Esophagus squamous epithelium (tissue), 5 donors: ENCODE results near the gene MTM1. TPM values are rescaled to one million over a fixed set of nuclear protein-coding genes. Genes with fewer than 3 reads are reported as not detected.

Experiments used
- DNase-seq: peaks from one replicate; lab custom pipeline; 2025; lab: John Stamatoyannopoulos, UW
- H3K27ac ChIP-seq, 4 donors: fragments of 200-600 bp; sonication (generic); one replicate each; pipeline ENCODE4 v1.5.1; 2016 to 2019; ENCODE audit warnings: mild to moderate bottlenecking in 1 of 4
- H3K27me3 ChIP-seq, 4 donors: fragments of 200-600 bp; sonication (generic); 1 replicate in 3 of 4; 2 replicates in 1 of 4; pipeline versions ENCODE4 v1.5.1 to v1.6.0; 2017 to 2021; ENCODE audit warnings: antibody characterized with exemption in 1 of 4
- H3K36me3 ChIP-seq, 3 donors: fragments of 200-600 bp; sonication (generic); one replicate each; pipeline ENCODE4 v1.5.1; 2016 to 2019
- H3K4me1 ChIP-seq, 3 donors: fragments of 200-600 bp; sonication (generic); one replicate each; pipeline ENCODE4 v1.5.1; 2017 to 2019
- H3K4me3 ChIP-seq, 4 donors: fragments of 200-600 bp; sonication (generic); 1 replicate in 3 of 4; 2 replicates in 1 of 4; pipeline ENCODE4 v1.5.1; 2016 to 2019; ENCODE audit warnings: mild to moderate bottlenecking in 2 of 4, moderate library complexity in 1 of 4
- H3K9me3 ChIP-seq, 3 donors: fragments of 200-600 bp; sonication (generic); one replicate each; pipeline ENCODE4 v1.5.1; 2016 to 2019
- CTCF ChIP-seq, 6 experiments: fragments of 450-650 bp in 4 of 6; fragments of 200-600 bp in 2 of 6; sonication (generic) in 2 of 6; IDR thresholded peaks; one replicate each; pipeline ENCODE4 v1.5.1; 2016 to 2019; ENCODE audit warnings: antibody characterized with exemption in 6 of 6, mild to moderate bottlenecking in 4 of 6, moderate library complexity in 4 of 6
- POLR2A ChIP-seq, 4 donors: fragments of 450-650 bp; IDR thresholded peaks; one replicate each; pipeline ENCODE4 v1.6.1; 2017; ENCODE audit warnings: antibody characterized with exemption in 4 of 4, mild to moderate bottlenecking in 4 of 4, moderate library complexity in 3 of 4
- WGBS, 2 donors: methylation state at CpG; one replicate each; pipeline ENCODE4 v1.1.5; 2018; 5-methylcytosine and 5-hydroxymethylcytosine counted together
- intact Hi-C: fragments of 100-400 bp; cut with DNase I; formaldehyde crosslinking; loops from one replicate; pipeline ENCODE4 v1.15.0; 2022
- total RNA-seq, 4 donors: library from RNA; depleted of rRNA; stranded (reverse); fragments of >200 nt; gene quantifications; one replicate each; pipeline ENCODE4 v1.1.0, GENCODE V29; 2016
- donor health status: DM: yes; HTN: yes; CAD: no.

Gene MTM1
- total RNA-seq, 4 donors from 2014 or later, result 9.1 to 13.7 (median 11.4) TPM

DNA sequence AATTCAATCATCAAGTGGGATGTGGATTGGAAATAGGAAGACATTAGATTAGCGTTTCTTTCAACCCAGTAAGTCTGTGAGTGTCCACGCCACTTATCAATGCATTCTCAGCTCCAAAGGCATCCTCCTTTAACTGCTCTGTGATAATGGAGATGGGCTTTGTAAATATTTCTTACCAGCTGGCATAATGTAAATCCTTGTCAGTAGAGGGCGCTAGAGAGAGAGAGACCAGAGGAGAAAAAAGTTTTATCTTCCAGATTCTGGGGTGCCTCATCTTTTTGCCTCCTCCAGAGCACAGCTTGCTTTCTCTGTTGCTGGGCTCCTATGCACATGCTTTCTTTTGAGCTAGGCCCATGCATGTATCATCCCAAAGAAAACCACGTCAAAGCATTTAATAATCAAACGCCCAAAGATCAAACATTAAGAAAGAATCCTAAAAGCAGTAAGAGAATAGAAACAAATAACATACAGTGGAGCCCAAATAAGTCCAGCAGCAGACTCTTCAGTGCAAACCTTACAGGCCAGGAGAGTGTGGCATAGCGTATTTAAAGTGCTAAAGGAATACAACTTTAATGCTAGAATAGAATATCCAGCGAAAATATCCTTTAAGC is 115.2 kb downstream of the MTM1 start:
- 37 to 56% methylated on average over 6 to 7 of the region's 7 CpGs for WGBS, 2 donors
- TF ChIP-seq POLR2A (IDR thresholded peaks at IDR 0.05) (no peak), CTCF (IDR thresholded peaks at IDR 0.05) (peak in 4 of 6 experiments; percentile 43 to 59 (median 52))
- no peak for DNase-seq

GRCh38 chrX:150688911-150689451 is 120.6 kb downstream of the MTM1 start:
- Histone ChIP-seq H3K4me3 (no peak overlapping the region), H3K36me3 (no peaks in the 10 kb centered on the region), H3K27me3 (no peaks in the 10 kb centered on the region), H3K9me3 (peaks cover 0 to 8% (median 6%) of the 10 kb centered on the region in 3 donors), H3K27ac (no peak overlapping the region), H3K4me1 (peaks cover 0 to 8% (median 0%) of the 10 kb centered on the region in 3 donors)
- intact Hi-C loops, result no loop called here
- 38 to 41% methylated on average over 3 to 5 of the region's 5 CpGs for whole genome bisulfite sequencing, 2 donors
- DNase-seq, result no peak
- no peak for TF ChIP-seq POLR2A (IDR thresholded peaks at IDR 0.05)

More for the DNA sequence above, 115.2 kb downstream of the MTM1 start:
- no peaks in the 10 kb centered on the region for H3K4me1 ChIP-seq
- no peaks in the 10 kb centered on the region for H3K9me3 ChIP-seq
- intact Hi-C loops, result loop anchor here (5.0 kb wide), 1 partner anchor 34 kb away; no protein-coding TSS in a partner anchor
- no peaks in the 10 kb centered on the region for H3K27me3 ChIP-seq
- H3K4me3 ChIP-seq, result no peak overlapping the region
- H3K27ac ChIP-seq, result no peak overlapping the region
- no peaks in the 10 kb centered on the region for H3K36me3 ChIP-seq

- DNase-seq, result no peak
- H3K27ac ChIP-seq, result no peak overlapping the region
Observed at GRCh38 chrX:150690126-150690525, 121.7 kb downstream of the MTM1 start.

GRCh38 chrX:150692296-150692695 is 123.9 kb downstream of the MTM1 start:
- no peak for TF ChIP-seq CTCF (IDR thresholded peaks at IDR 0.05)
- no peak for TF ChIP-seq POLR2A (IDR thresholded peaks at IDR 0.05)
- H3K4me1 ChIP-seq, result peaks cover 0 to 38% (median 3%) of the 10 kb centered on the region in 3 donors
- 64% methylated on average over 4 to 5 of the region's 5 CpGs for WGBS, 2 donors
- intact Hi-C loops, result no loop called here
- no peak for DNase-seq
- H3K27ac ChIP-seq, result peak overlapping the region; percentile 91 to 99 (median 94)
- peak overlapping the region in 3 of 4 donors; percentile 58 to 74 (median 61) for H3K4me3 ChIP-seq
- H3K9me3 ChIP-seq, result peaks cover 0 to 8% (median 6%) of the 10 kb centered on the region in 3 donors
- no peaks in the 10 kb centered on the region for H3K36me3 ChIP-seq
- H3K27me3 ChIP-seq, result no peaks in the 10 kb centered on the region

More at GRCh38 chrX:150690126-150690525, 121.7 kb downstream of the MTM1 start:
- H3K4me3 ChIP-seq, result no peak overlapping the region
- intact Hi-C loops, result no loop called here
- no peaks in the 10 kb centered on the region for H3K36me3 ChIP-seq
- no peaks in the 10 kb centered on the region for H3K27me3 ChIP-seq
- peaks cover 0 to 17% (median 3%) of the 10 kb centered on the region in 3 donors for H3K4me1 ChIP-seq
- TF ChIP-seq POLR2A (IDR thresholded peaks at IDR 0.05) (no peak), CTCF (IDR thresholded peaks at IDR 0.05) (no peak)
- H3K9me3 ChIP-seq, result peaks cover 0 to 8% (median 6%) of the 10 kb centered on the region in 3 donors

- Histone ChIP-seq H3K27me3 (no peaks in the 10 kb centered on the region), H3K4me1 (peaks cover 0 to 46% (median 3%) of the 10 kb centered on the region in 3 donors), H3K4me3 (peak within 1 kb of the TSS; percentile 44 to 74 (median 60)), H3K9me3 (peaks cover 0 to 8% (median 6%) of the 10 kb centered on the region in 3 donors), H3K27ac (peak within 1 kb of the TSS; percentile 91 to 99 (median 94)), H3K36me3 (no peaks in the 10 kb centered on the region)
- DNase-seq, result no peak
- intact Hi-C loops, result no loop called here
- no peak for TF ChIP-seq POLR2A (IDR thresholded peaks at IDR 0.05)
- TF ChIP-seq CTCF (IDR thresholded peaks at IDR 0.05), result no peak
- 0 to 49% methylated on average over 4 to 17 of the region's 92 CpGs for WGBS, 2 donors
Observed at GRCh38 chrX:150692831-150693724, 124.7 kb downstream of the MTM1 start, which contains the start of gene MTMR1. Gene MTMR1, plus strand, starts transcription at chrX:150693396. Its CDS starts 135 bp downstream, at chrX:150693531.
